IMR-90 (cell line): ENCODE results near the gene MAML2. TPM values are rescaled to one million over a fixed set of nuclear protein-coding genes. Genes with fewer than 3 reads are reported as not detected.

Source experiments
- ATAC-seq: fragments of 200-7000 bp; cut with Tn5 transposase; 2 replicates; pipeline ENCODE4 v1.9.1; 2020; ENCODE audit warnings: low read depth, mild to moderate bottlenecking, moderate library complexity
- BruUV-seq: library from RNA; stranded (reverse); fragments of 400-500 nt; replicated peaks from 2 replicates; lab custom pipeline; 2021; lab: Mats Ljungman, UMichigan
- CTCF ChIA-PET: fragments of 300-600 bp; formaldehyde crosslinking; extraction: SDS; loops from one replicate; lab custom pipeline; 2021; ENCODE audit warnings: antibody characterized with exemption; lab: Yijun Ruan, JAX
- POLR2A ChIA-PET: fragments of 300-600 bp; sonication (Branson Sonifier 250); formaldehyde crosslinking; loops from one replicate; lab custom pipeline; 2022; ENCODE audit warnings: antibody characterized with exemption; ENCODE audit not compliant: unreplicated experiment; lab: Charles Lee
- DNase-seq: peaks from one replicate; pipeline ENCODE4 v3.0.0; 2013
- H2AFZ ChIP-seq: replicated peaks from 2 replicates; pipeline ENCODE3; 2013; ENCODE audit warnings: low read length, mild to moderate bottlenecking; ENCODE audit not compliant: poor library complexity
- H2AK5ac ChIP-seq: 2 replicates; pipeline ENCODE4 v1.6.1; 2013; ENCODE audit warnings: low read depth, low read length, inconsistent platforms
- H2AK9ac ChIP-seq: replicated peaks from 2 replicates; pipeline ENCODE3; 2013; ENCODE audit warnings: mild to moderate bottlenecking, low read depth, low read length, moderate library complexity; ENCODE audit not compliant: poor library complexity
- H2BK120ac ChIP-seq: 2 replicates; pipeline ENCODE4 v1.6.1; 2013; ENCODE audit warnings: low read depth, low read length, inconsistent platforms
- H2BK15ac ChIP-seq: 3 replicates; pipeline ENCODE4 v1.6.1; 2013; ENCODE audit warnings: low read depth, low read length, inconsistent platforms
- H2BK20ac ChIP-seq: 2 replicates; pipeline ENCODE4 v1.6.1; 2013; ENCODE audit warnings: low read depth, mild to moderate bottlenecking, inconsistent platforms, low read length, moderate library complexity
- H2BK5ac ChIP-seq: 2 replicates; pipeline ENCODE4 v1.6.1; 2013; ENCODE audit warnings: mild to moderate bottlenecking, low read depth, low read length, inconsistent platforms; ENCODE audit not compliant: poor library complexity, severe bottlenecking
- H3K14ac ChIP-seq: replicated peaks from 2 replicates; pipeline ENCODE4 v1.6.1; 2013; ENCODE audit warnings: low read depth, low read length, inconsistent platforms
- H3K18ac ChIP-seq: 2 replicates; pipeline ENCODE4 v1.6.1; 2013; ENCODE audit warnings: low read depth, low read length, control low read depth
- H3K23ac ChIP-seq: 2 replicates; pipeline ENCODE4 v1.6.1; 2013; ENCODE audit warnings: low read depth, low read length, inconsistent platforms
- H3K27ac ChIP-seq: 2 replicates; pipeline ENCODE4 v1.5.1; 2013; ENCODE audit warnings: mild to moderate bottlenecking, control low read depth, low read length; ENCODE audit not compliant: insufficient read depth
- H3K27me3 ChIP-seq: 2 replicates; pipeline ENCODE4 v1.6.1; 2013; ENCODE audit warnings: low read length; ENCODE audit not compliant: control insufficient read depth, insufficient read depth
- H3K36me3 ChIP-seq: 2 replicates; pipeline ENCODE4 v1.6.1; 2013; ENCODE audit warnings: low read length, mixed read lengths; ENCODE audit not compliant: control insufficient read depth, insufficient read depth
- H3K4ac ChIP-seq: 2 replicates; pipeline ENCODE4 v1.6.1; 2013; ENCODE audit warnings: low read depth, low read length, inconsistent platforms
- H3K4me1 ChIP-seq: 2 replicates; pipeline ENCODE4 v1.6.1; 2013; ENCODE audit warnings: low read length, mixed read lengths; ENCODE audit not compliant: control insufficient read depth, insufficient read depth
- H3K4me2 ChIP-seq: 2 replicates; pipeline ENCODE4 v1.6.1; 2013; ENCODE audit warnings: low read depth, mild to moderate bottlenecking, control low read depth, low read length, moderate library complexity
- H3K4me3 ChIP-seq: 2 replicates; pipeline ENCODE4 v1.5.1; 2013; ENCODE audit warnings: low read depth, mild to moderate bottlenecking, control low read depth, low read length, moderate library complexity; ENCODE audit not compliant: insufficient read depth
- H3K56ac ChIP-seq: 2 replicates; pipeline ENCODE4 v1.6.1; 2013; ENCODE audit warnings: low read length, inconsistent platforms; ENCODE audit not compliant: insufficient read depth; ENCODE audit errors: extremely low read depth
- H3K79me1 ChIP-seq, 2 experiments: 2 replicates each; pipeline ENCODE4 v1.6.1; 2013; ENCODE audit warnings: low read length in 2 of 2, inconsistent platforms in 1 of 2, low read depth in 1 of 2
- H3K9ac ChIP-seq: 2 replicates; pipeline ENCODE4 v1.6.1; 2013; ENCODE audit warnings: low read depth, low read length, control low read depth
- H3K9me1 ChIP-seq: 2 replicates; pipeline ENCODE4 v1.6.1; 2013; ENCODE audit warnings: low read length, inconsistent platforms; ENCODE audit not compliant: insufficient read depth
- H3K9me3 ChIP-seq: 2 replicates; pipeline ENCODE4 v1.6.1; 2013; ENCODE audit warnings: low read length; ENCODE audit not compliant: control insufficient read depth, insufficient read depth
- H4K20me1 ChIP-seq: 2 replicates; pipeline ENCODE4 v1.6.1; 2013; ENCODE audit warnings: low read length, inconsistent platforms; ENCODE audit not compliant: insufficient read depth
- H4K5ac ChIP-seq: 2 replicates; pipeline ENCODE4 v1.6.1; 2013; ENCODE audit warnings: mild to moderate bottlenecking, low read depth, low read length, control low read depth
- H4K8ac ChIP-seq, 2 experiments: 2 replicates each; pipeline ENCODE4 v1.6.1; 2013; ENCODE audit warnings: low read depth in 2 of 2, low read length in 2 of 2, control low read depth in 1 of 2, inconsistent platforms in 1 of 2
- H4K91ac ChIP-seq: 2 replicates; pipeline ENCODE4 v1.6.1; 2013; ENCODE audit warnings: low read depth, low read length, inconsistent platforms; ENCODE audit not compliant: insufficient read depth
- BHLHE40 ChIP-seq: fragments of 150-350 bp; IDR thresholded peaks from 2 replicates; pipeline ENCODE4 v1.6.1; 2016; ENCODE audit warnings: mild to moderate bottlenecking, low read depth, low read length
- FOS ChIP-seq: fragments of 150-350 bp; IDR thresholded peaks from 2 replicates; pipeline ENCODE4 v1.6.1; 2016; ENCODE audit warnings: low read depth, low read length
- MAZ ChIP-seq: IDR thresholded peaks from 2 replicates; pipeline ENCODE4 v1.6.1; 2012; ENCODE audit warnings: low read depth, mild to moderate bottlenecking, low read length, improper control_type of control experiment, moderate library complexity, borderline replicate concordance
- WGBS, 2 experiments: methylation state at CpG; one replicate each; pipeline versions ENCODE4 v1.1.5 to v1.1.7; 2013; ENCODE audit warnings: missing lambda C conversion rate in 2 of 2; ENCODE audit not compliant: insufficient read length in 1 of 2; ENCODE audit errors: extremely low coverage in 2 of 2; 5-methylcytosine and 5-hydroxymethylcytosine counted together
- dilution Hi-C: fragments of 300-500 bp; cut with HindIII; formaldehyde crosslinking; loops from one replicate; pipeline ENCODE4 v1.14.3; 2018; ENCODE audit warnings: low sequenced_read_pairs; ENCODE audit not compliant: unreplicated experiment
- in situ Hi-C: fragments of 300-500 bp; cut with MboI; formaldehyde crosslinking; loops from 3 replicates; pipeline ENCODE4 v1.14.3; 2019; ENCODE audit warnings: low sequenced_read_pairs, inconsistent platforms, mixed read lengths
- intact Hi-C: fragments of 100-400 bp; cut with micrococcal nuclease; formaldehyde crosslinking; loops from 2 replicates; pipeline ENCODE4 v1.10.0; 2022
- polyA plus RNA-seq, 3 experiments: library from polyadenylated mRNA; depleted of rRNA; stranded (reverse); fragments of >200 nt; gene quantifications; 2 replicates each; pipeline ENCODE4 v1.2.3, GENCODE V29; 2012; ENCODE audit warnings: low replicate concordance in 1 of 3
- total RNA-seq: library from RNA; depleted of rRNA; stranded (reverse); fragments of >200 nt; gene quantifications from 2 replicates; pipeline ENCODE4 v1.2.3, GENCODE V29; 2012
- TF ChIP-seq, protein P1 (sequence below): fragments of 150-350 bp; IDR thresholded peaks from 2 replicates; pipeline ENCODE4 v1.6.1; 2016; ENCODE audit warnings: low read depth, mild to moderate bottlenecking, low read length, moderate library complexity, borderline replicate concordance

MAML2 gene
- total and polyA plus RNA-seq, 2 of the 4 experiments (the other 2 are of a cell fraction) = 15.0 to 19.5 TPM

DNA sequence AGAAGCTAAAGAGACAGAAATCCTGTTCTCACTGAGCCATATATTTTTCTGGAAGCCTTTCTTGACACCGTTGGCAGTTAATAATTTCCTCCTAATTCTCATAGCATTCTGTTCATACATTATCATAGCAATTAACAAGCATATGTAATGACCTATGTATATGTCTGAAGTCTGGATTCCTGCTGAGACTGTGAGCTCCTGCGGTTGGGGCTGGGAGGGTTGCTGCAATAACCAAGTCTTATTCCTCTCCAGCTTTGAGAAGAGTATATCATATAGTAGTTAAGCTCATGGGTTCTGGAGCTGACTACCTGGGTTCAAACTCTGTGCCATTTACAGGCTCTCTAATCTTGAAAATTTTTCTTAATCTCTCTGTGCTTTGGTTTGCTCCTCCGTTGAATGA, 175.2 kb downstream of the MAML2 start:
- Histone ChIP-seq H3K18ac (no peak overlapping the region), H3K4me1 (peaks cover 24% of the 10 kb centered on the region), H3K4me3 (no peak overlapping the region), H3K4me2 (no peak overlapping the region), H2AK9ac (no peak overlapping the region), H4K91ac (no peak overlapping the region), H3K36me3 (no peaks in the 10 kb centered on the region), H4K8ac (no peak overlapping the region), H2AFZ (no peak overlapping the region), H3K14ac (no peak overlapping the region), H3K27me3 (no peaks in the 10 kb centered on the region), H2BK5ac (no peak overlapping the region), H2BK120ac (0 out of 2 replicates have a peak overlapping the region, but pooled peaks have one; percentile 26), H3K56ac (no peak overlapping the region), H3K23ac (no peak overlapping the region), H2BK15ac (no peak overlapping the region), H3K9me3 (no peaks in the 10 kb centered on the region), H3K27ac (no peak overlapping the region), H3K79me1 (peaks cover 43 to 80% of the 10 kb centered on the region in 2 experiments), H2BK20ac (peak overlapping the region; percentile 51; the same call in 1 of the 2 replicates), H2AK5ac (no peak overlapping the region), H3K4ac (peak overlapping the region; percentile 50; the same call in 1 of the 2 replicates), H3K9me1 (peaks cover 22% of the 10 kb centered on the region), H3K9ac (no peak overlapping the region), H4K5ac (peak overlapping the region; percentile 25; the same call in 1 of the 2 replicates), H4K20me1 (no peaks in the 10 kb centered on the region)
- no peak for ATAC-seq
- WGBS, 2 experiments = no CpG with 5 or more reads among the region's 3 CpGs
- in situ Hi-C loops (no loop called here), intact Hi-C loops (no loop called here), dilution Hi-C loops (no loop called here)
- DNase-seq = no peak
- ChIA-PET POLR2A (no interaction called here), CTCF (interaction anchor here (1.6 kb wide), 1 partner anchor 175 kb away, joined by 4 read pairs; the partner anchor contains the start of gene MAML2)
- TF ChIP-seq FOS (no peak), MAZ (no peak), BHLHE40 (no peak)
- TF ChIP-seq, protein P1, sequence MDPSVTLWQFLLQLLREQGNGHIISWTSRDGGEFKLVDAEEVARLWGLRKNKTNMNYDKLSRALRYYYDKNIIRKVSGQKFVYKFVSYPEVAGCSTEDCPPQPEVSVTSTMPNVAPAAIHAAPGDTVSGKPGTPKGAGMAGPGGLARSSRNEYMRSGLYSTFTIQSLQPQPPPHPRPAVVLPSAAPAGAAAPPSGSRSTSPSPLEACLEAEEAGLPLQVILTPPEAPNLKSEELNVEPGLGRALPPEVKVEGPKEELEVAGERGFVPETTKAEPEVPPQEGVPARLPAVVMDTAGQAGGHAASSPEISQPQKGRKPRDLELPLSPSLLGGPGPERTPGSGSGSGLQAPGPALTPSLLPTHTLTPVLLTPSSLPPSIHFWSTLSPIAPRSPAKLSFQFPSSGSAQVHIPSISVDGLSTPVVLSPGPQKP = no peak
- no TSS peak for BruUV-seq
